Suprapubic skin (tissue), 4 donors: ENCODE data around the gene MLLT10.

ENCODE experiments used
- CTCF ChIP-seq, 2 donors: fragments of 200-600 bp in 1 of 2; fragments of 450-650 bp in 1 of 2; sonication (generic) in 1 of 2; IDR thresholded peaks; one replicate each; pipeline ENCODE4 v1.5.1; 2016 to 2019; ENCODE audit warnings: antibody characterized with exemption in 2 of 2, mild to moderate bottlenecking in 1 of 2, moderate library complexity in 1 of 2
- POLR2A ChIP-seq, 2 donors: fragments of 450-650 bp; IDR thresholded peaks; one replicate each; pipeline ENCODE4 v1.6.1; 2017; ENCODE audit warnings: antibody characterized with exemption in 2 of 2, mild to moderate bottlenecking in 2 of 2, moderate library complexity in 2 of 2
- POLR2AphosphoS5 ChIP-seq, 3 donors: sonication (generic); formaldehyde crosslinking; IDR thresholded peaks; one replicate each; pipeline ENCODE4 v1.6.1; 2017; ENCODE audit warnings: antibody characterized with exemption in 3 of 3

GRCh38 chr10:21712975-21713374 is 178.9 kb downstream of the MLLT10 start:
- TF ChIP-seq CTCF (IDR thresholded peaks at IDR 0.05) (no peak), POLR2A (IDR thresholded peaks at IDR 0.05) (no peak), POLR2AphosphoS5 (IDR thresholded peaks at IDR 0.05) (no peak)
